Effector CD8-positive, alpha-beta T cell (primary cell): ENCODE measurements around the gene ZNF665.
"Not testable (repeated sequence)": the region's sequence is repeated elsewhere in the genome, so short reads cannot be mapped to it uniquely, and the experiment has no call there.

Experiments
- DNase-seq: peaks from one replicate; lab custom pipeline; 2025; lab: John Stamatoyannopoulos, UW
- total RNA-seq, 4 experiments: gene quantifications; one replicate each; lab custom pipeline; 2026; lab: John Stamatoyannopoulos, UW

ZNF665 gene
- total RNA-seq: 2.6 to 5.5 (median 4.9) reads per million in 4 experiments

GRCh38 chr19:53192771-53193534 lies at the start of gene ZNF665:
ZNF665 (minus strand) TSS chr19:53193358; CDS start chr19:53182898, 10,460 bp downstream.
- peak; percentile 78 for DNase-seq

- DNase-seq: no peak
Measured at GRCh38 chr19:53237114-53237777, 44.1 kb upstream of the ZNF665 start.

DNA sequence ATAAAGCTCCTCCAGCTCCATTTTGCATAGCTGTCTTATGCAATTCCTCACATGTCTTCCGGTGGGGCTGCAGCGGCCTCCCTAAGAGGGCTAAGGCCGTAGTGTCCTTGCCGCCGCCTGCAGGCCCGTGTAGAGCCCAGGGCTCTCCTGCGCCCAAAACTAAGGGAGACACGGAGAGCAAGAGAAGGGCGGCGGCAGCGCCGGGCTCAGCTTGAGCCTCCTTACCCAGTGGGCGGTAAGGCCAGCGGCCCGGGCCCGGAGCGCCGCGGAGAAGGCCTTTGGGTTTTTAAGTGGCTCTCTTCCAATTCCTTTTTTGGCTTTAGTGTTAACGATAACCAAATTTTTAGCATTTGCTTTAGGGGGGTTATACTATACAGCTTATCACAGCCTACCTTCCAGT lies 31.4 kb upstream of the ZNF665 start:
- no peak for DNase-seq

DNA sequence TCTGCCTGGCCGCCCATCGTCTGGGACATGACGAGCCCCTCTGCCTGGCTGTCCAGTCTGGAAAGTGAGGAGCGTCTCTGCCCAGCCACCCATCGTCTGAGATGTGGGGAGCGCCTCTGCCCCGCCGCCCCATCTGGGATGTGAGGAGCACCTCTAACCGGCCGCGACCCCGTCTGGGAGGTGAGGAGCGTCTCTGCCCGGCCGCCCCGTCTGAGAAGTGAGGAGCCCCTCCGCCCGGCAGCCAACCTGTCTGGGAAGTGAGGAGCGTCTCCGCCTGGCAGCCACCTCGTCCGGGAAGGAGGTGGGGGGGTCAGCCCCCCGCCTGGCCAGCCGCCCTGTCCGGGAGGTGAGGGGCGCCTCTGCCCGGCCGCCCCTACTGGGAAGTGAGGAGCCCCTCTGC lies 29.6 kb upstream of the ZNF665 start:
- DNase-seq: not testable (repeated sequence)

GRCh38 chr19:53212703-53213320 lies 19.7 kb upstream of the ZNF665 start:
- no peak for DNase-seq

DNA sequence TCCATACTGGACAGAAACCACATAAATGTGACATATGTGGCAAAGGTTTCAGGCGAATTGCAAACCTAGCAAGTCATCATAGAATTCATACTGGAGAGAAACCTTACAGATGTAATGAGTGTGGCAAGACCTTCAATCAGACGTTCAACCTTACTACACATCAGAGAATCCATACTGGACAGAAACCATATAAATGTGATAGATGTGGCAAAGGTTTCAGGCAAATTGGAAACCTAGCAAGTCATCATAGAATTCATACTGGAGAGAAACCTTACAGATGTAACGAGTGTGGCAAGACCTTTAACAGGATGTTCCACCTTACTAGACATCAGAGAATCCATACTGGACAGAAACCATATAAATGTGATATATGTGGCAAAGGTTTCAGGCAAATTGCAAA lies 18.4 kb upstream of the ZNF665 start:
- not testable (repeated sequence) for DNase-seq

- peak; percentile 91 for DNase-seq
Measured at GRCh38 chr19:53196777-53197396, 3.7 kb upstream of the ZNF665 start.

- peak; percentile 58 for DNase-seq
Measured at GRCh38 chr19:53195265-53195903, 2.2 kb upstream of the ZNF665 start.

DNA sequence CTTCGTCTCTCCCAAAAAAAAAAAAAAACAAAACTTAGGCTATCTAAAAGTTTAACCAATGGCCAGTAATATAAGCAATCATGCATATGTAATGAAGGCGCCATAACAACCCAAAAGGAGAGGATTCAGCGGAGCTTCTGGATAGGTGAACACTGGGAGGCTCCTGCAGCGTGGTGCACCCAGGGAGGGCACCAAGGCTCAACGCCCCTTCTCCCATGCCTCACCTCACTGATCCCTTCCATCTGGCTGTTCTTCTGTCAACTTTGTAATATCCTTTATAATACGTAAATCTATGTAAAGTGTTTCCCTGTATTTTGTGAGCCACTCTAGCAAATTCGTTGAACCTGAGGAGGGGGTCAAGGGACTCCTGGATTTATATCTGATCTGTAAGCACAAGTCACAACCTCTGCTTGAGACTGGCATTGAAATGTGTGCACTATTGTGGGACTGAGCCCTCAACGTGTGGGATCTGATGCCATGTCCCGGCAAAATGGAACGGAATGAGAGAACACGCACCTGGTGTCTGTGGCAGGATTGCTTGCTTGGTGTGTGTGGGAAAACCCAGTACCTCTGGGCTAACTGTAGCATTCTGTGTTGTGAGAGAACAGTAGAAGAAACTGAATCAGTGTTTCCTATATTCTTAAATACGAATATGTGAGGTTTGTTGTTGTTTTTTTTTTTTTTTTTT lies 521 bp upstream of the ZNF665 start:
- no peak for DNase-seq

DNA sequence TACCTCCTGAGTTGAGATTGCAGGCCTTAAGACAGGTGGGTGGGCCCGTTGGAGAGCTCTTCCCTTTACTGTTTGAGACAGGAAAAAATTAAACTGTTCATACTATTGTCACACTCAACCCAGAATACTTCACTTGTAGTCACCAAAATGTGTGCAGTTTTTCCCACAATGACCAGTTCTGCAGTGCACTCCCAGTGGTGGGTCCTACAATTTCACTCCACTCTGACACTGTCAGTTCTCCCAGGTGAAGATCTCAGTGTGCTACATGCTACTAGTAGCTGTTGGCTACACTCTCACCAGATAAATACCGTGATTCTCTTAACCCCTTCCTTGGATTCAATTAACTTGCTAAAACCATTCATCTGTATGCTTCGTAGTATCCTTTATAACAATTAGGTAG lies 2.9 kb downstream of the ZNF665 start:
- DNase-seq: no peak

DNA sequence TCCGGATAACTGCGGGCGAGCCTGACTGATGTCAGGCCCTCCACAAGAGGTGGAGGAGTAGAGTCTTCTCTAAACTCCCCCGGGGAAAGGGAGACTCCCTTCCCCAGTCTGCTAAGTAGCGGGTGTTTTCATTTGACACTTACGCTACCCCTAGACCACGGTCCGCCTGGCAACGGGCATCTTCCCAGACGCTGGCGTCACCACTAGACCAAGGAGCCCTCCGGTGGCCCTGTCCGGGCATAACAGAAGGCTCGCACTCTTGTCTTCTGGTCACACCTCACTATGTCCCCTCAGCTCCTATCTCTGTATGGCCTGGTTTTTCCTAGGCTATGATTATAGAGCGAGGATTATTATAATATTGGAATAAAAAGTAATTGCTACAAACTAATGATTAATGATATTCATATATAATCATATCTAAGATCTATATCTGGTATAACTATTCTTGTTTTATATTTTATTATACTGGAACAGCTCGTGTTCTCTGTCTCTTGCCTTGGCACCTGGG lies 3.4 kb downstream of the ZNF665 start:
- DNase-seq: not testable (repeated sequence)

DNA sequence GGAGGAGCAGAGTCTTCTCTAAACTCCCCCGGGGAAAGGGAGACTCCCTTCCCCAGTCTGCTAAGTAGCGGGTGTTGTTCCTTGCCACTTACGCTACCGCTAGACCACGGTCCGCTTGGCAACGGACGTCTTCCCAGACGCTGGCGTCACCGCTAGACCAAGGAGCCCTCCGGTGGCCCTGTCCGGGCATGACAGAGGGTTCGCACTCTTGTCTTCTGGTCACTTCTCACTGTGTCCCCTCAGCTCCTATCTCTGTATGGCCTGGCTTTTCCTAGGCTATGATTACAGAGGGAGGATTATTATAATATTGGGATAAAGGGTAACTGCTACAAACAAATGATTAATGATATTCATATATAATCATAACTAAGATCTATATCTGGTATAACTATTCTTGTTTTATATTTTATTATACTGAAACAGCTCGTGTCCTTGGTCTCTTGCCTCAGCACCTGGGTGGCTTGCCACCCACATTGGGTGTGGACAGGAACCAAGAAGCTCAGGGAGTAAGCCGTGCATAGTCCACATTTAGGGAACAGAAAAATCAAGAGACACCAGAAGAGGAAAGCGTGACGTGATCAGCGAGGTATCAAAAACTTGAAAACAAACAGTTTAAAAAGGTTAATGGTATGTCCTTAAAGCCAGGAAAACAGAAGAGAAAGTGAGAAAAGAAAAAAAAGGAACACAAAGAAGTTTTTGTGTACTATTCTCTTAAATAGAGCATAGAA lies 7.8 kb downstream of the ZNF665 start:
- DNase-seq: not testable (repeated sequence)

DNA sequence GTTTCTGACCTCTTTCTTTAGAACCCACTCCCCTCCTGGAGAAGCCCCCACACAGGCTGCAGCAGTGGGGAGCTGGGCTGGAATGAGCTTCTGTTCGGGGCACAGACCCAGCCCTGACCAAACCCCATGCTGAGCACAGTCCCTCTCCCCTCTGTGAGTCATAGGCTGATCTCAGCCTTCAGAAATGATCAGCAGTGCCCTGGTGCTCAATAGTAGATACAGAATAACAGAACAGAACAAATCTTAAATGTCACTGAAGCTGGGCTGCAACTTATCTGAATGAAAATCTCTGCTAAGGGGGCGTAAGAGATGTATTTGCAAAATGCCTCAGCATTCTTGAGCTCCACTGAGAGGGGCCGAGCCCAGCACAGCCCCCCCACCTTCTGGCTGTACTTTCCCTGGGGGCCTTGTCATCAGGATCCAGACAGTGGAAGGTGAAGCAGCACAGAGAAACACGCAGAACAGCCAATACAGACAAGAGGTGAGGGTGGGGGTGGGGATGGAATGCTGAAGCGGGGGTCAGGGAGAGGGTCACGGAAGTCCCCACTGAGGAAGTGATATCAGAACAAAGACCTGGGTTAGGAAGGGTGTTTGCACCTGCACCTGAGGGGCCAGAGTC lies 9.9 kb downstream of the ZNF665 start:
- DNase-seq: no peak

- no peak for DNase-seq
Measured at GRCh38 chr19:53182202-53182601, 11.0 kb downstream of the ZNF665 start.

DNA sequence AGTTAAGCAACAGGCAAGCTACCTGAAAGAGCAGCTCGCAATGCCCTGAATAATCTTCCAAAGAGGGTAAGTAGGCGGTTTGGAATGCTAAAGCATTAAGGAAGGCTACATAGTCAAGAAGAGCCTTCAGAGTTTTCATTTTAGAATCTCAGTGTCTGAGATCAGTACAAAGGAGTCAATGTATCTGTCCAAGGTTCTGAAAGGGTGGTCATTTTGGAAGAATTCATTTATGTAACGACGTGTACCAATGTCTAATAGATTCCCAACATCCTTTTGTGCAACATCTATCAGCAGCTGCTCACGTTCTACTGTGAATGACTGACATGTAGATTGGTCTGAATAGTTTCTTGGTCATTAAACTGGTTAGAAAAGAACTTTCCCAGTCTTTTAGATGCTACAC lies 15.2 kb downstream of the ZNF665 start:
- no peak for DNase-seq

DNA sequence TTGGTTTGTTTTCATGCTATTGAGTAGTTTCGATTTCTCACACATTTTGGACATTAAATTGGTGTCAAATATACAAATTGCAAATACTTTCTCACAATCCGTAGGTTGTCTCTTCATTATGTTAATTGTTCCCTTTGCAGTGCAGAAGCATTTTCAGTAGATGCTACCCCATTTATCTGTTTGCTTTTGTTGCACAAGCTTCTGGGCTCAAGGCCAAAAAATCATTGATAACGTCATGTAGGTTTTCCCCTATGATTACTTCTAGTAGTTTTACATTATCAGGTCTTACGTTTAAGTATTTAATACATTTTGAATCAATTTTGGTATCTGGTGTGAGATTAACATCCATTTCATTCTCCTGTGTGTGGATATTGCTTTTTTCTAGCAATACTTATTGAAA lies 20.3 kb downstream of the ZNF665 start:
- DNase-seq: no peak

DNA sequence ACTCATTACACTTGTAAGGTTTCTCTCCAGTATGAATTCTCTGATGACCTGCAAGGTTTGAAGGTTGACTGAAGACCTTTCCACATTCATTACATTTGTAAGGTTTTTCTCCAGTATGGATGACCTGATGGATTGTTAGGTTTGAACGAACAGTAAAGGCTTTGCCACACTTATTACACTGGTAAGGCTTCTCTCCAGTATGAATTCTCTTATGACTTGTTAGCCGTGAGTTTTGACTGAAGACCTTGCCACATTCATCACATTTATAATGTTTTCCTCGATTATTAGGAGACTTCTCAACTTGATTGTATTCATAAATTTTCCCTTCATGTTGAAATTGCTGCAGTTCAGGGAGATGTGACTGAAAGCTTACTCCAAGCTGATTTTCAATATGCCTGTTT lies 27.5 kb downstream of the ZNF665 start:
- no peak for DNase-seq

GRCh38 chr19:53161123-53161522 lies 32.0 kb downstream of the ZNF665 start:
- DNase-seq: no peak

GRCh38 chr19:53160350-53160749 lies 32.8 kb downstream of the ZNF665 start:
- no peak for DNase-seq

GRCh38 chr19:53158119-53158656 lies 35.0 kb downstream of the ZNF665 start:
- DNase-seq: peak; percentile 32
